Activated CD8-positive, alpha-beta memory T cell treated with anti-CD3 and anti-CD28 coated beads for 24 hours (primary cell): ENCODE data around the gene FAM47E.
"Not testable (repeated sequence)": the region's sequence is repeated elsewhere in the genome, so short reads cannot be mapped to it uniquely, and the experiment has no call there.

Source experiments
- DNase-seq: peaks from one replicate; pipeline ENCODE4 v3.0.0-alpha.2; 2020

The FAM47E gene

DNA sequence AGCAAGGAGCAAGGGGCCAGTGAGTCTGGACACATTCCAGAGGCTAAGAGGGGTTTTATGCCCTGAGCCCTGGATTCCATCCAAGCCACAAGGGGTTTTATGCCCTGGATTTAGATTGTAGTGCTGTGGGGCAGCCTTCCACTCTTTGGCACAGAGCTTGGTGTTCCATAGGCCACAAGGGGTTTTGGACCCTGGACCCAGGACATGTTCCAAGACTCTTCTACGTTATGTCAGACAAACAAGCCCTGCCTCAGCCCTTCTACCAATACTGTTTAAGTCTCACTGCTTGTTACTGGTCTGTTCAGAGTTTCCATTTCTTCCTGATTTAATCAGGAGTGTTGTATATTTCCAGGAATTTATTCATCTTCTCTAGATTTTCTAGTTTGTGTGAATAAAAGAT, 25.1 kb upstream of the FAM47E start:
- no peak for DNase-seq

DNA sequence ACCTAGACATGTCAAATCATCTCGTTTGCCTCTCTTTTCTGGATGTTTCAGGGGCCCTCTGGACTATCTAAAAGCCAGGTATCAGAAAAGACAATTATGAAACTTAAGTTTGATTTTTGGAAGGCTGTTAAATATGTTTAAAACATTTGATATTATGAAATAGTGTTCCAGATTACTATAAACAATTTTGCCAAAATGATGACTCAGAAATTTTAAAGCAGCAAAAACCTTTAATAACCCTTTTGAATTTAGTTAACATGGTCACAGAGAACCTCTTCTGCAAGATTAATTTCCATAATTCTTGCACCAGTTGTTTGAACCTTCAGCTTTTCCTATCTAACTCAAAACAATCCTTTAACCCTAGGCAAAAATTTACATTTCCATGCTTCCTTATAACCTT, 18.8 kb upstream of the FAM47E start:
- DNase-seq, result no peak

GRCh38 chr4:76233083-76233482, 18.4 kb upstream of the FAM47E start:
- DNase-seq, result no peak

DNA sequence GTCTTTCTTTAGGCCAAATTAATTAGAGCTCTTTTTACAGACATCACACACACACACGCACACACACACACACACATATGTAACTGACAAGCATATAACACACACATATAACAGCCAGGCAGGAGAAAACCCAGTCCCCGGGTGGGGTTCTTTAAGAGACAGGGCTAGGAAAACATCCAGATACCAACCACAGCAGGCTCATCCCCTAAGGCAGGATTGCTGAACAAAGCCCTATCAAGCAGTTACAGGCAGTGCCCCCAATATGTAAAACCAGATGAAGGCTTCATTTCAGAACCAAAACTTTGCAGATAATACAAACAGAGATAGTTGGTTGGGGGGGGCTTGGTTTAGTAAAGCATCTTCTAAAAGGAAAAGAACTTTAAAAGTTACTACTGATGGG, 18.0 kb upstream of the FAM47E start:
- no peak for DNase-seq

- DNase-seq, result no peak
These were observed 17.4 kb upstream of the FAM47E start for GRCh38 chr4:76233967-76234678.

GRCh38 chr4:76234679-76235044, 16.9 kb upstream of the FAM47E start:
- no peak for DNase-seq

DNA sequence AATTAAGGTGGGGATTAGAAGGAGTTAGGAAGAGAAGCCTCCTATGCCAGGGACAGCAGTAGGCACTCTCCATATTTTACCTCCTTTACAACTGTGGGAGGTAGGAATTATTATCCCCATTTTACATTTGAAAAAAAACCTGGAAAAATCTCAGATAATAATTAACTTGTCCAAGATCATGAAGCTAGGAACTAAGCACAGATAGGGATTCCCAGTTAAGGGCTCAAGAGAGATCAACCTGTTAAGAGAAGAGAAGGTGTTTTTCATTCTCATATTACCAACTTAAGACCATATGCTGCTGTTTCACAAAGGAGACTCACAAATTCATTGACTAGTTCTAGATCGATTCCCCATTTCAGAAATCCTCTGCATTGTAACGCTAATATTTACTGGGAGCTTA, 16.1 kb upstream of the FAM47E start:
- no peak for DNase-seq

DNA sequence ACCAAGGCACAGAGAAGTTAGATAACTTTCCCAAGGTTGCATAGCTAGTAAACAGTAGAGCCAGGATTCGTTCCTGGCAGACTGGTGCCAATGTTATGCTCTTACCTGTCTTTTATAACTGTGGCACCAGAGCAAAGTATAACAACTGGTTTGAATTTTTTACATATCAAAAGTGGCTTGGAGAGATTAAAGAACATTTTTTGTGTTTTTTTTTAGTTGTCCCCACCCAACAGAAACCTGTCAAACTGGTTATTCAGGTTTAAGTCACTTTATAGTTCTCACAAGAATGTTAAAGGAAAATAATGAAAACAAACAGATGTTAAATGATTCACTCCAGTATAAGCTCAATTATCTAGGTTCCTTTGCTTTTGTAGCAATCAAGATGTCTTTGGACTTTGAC, 15.6 kb upstream of the FAM47E start:
- no peak for DNase-seq

DNA sequence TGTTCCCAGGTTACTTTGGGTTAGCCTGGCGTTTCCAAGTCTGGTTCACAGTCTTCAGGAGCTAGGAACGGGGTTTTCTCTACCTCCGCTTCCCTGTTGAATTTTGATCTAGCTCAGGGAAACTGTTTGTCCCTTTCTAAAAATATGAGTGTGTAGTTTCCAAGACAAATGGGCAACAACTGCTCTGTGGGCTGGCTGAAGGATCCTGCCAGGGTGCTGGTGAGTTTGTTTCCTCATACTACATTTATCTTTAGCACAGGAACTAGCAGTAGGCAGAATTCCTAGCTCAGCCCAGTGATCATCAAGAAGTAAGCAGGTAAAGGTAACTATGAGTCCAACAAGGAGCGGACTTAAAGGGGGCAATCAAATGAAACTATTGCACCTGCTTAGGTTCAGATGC, 13.3 kb upstream of the FAM47E start:
- DNase-seq, result no peak

DNA sequence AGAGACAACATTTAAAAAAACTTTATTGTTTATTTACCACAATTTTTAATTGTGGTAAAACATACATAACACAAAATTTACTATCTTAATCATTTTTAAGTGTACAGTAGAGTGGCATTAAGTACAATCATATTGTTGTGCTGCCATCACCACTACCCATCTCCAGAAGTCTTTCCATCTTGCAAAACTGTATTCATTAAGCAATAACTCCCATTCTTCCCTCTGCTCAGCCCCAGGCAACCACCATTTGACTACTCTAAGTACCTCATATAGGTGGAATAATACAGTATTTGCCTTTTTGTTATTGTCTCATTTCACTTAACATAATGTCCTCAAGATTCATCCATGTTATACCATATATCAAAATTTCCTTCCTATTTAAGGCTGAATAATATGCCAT, 12.8 kb upstream of the FAM47E start:
- DNase-seq, result no peak

GRCh38 chr4:76240236-76240635, 11.3 kb upstream of the FAM47E start:
- DNase-seq, result no peak

- not testable (repeated sequence) for DNase-seq
These were observed 7.6 kb upstream of the FAM47E start for GRCh38 chr4:76243877-76244276.

DNA sequence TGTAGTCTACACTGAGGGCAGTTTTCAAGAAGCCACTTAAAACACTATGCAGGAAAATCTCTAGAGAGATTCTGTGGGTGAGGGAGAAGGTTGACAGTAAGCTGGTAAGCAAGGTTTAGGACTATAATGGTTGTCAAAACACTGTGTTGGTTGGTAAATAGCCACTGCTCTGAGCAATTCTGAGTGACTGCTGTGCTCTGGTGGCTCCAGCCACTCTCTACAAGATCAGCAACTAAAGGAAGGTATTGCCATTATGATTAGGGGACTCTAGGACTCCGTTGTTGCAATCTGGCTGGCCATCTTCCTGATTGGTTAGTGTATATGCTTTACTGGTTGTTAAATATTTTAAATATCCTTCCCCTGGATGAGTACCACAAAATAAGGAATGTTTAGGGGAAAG, 5.5 kb upstream of the FAM47E start:
- no peak for DNase-seq

DNA sequence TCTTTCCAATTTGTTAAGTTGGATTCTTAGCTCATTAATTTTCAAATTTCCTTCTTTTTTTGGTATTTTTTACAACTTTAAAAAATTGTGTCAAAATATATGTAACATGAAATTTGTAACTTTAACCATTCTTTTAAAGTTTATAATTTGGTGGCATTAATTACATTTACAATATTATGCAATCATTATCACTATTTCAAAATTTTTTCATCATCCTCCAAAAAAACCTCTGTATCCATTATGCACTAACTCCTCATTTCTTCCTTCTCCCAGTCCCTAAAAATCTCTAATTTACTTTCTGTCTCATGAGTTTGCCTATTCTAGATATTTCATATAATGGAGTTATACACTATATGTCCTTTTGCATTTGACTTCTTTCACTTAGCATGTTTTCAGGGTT, 4.7 kb upstream of the FAM47E start:
- no peak for DNase-seq

- no peak for DNase-seq
These were observed 559 bp upstream of the FAM47E start for GRCh38 chr4:76250962-76251361.

DNA sequence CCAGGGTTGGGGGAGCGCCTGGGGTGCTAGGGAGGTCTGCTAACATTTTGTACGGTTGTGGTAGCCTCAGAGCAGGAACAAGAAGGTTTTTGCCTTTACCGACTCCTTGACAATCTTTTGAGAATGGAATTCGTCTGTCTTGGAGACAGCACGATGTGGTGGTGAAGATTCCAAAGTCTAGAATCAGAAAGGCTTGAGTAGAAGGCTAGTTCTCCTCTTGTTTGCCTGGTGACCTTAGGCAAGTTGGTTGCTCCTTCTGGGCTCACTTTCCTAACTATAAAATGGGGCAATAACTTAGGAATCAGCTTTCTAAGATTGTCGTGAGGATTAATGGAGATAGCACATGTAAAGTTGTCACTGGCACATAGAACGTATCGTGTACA, 741 bp downstream of the FAM47E start:
- DNase-seq, result no peak

DNA sequence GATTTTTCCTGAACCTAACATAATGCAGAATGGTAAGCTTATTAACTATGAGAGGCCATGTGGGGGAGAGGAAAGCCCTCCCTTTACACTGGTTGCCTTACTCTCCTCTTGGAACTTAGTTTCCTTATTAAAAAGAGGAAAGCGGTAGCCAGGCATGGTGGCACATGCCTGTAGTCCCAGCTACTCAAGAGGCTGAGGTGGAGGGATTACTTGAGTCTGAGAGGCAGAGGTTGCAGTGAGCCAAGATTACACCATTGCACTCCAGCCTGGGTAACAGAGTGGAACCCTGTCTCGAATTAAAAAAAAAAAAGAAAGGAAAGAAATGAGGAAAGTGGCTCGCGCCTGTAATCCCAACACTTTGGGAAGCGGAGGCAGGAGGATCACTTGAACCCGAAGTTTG, 2.0 kb downstream of the FAM47E start:
- DNase-seq, result no peak

GRCh38 chr4:76256032-76256431, 4.5 kb downstream of the FAM47E start:
- DNase-seq, result no peak

DNA sequence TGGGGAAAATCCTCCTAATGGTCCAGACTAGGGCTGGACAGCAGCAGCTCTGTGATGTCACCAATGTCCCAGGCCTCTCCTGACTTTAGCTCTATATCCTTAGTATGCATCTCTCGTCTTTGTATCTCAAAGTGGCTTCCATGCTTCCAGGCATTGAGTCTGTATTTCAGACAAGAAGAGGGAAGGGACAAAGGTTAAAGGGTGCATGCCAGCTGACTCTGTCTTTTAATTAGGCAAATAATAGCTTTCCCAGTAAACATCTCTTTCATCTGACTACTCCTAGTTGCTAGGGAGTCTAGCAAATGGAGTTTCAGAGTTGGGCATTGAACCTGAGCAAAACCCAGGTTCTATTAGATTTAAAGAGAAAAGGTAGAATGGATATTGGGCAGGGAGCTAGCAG, 5.4 kb downstream of the FAM47E start:
- no peak for DNase-seq

GRCh38 chr4:76257824-76258223, 6.3 kb downstream of the FAM47E start:
- DNase-seq, result no peak

- no peak for DNase-seq
These were observed 9.1 kb downstream of the FAM47E start for GRCh38 chr4:76260571-76260970.

DNA sequence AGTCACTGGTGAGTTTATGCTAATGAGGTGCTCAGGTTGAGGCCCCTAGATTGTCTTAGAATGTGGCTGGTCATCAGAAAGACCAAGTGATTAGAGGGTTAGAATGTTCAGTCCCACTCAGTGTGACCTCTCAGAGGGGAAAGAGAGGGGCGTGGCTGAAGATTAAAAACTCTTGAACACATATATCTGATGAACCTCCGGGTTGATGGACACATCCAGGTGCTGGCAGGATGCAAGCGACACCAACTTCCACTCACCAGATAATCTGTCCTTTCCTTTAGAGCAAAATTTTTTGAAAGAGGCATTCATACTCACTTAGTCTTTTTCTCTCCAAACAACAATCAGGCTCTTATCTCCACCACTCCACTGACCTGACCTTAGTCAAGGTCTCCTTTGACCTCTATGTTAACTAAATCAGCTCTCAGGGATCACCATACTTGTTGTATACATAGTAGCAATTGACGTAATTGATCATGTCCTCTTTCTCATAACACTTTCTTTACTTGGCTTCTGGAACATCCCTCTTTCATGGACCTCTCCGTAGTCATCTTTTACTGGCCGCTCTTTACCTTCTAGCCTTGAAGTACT, 14.2 kb downstream of the FAM47E start:
- DNase-seq, result no peak

DNA sequence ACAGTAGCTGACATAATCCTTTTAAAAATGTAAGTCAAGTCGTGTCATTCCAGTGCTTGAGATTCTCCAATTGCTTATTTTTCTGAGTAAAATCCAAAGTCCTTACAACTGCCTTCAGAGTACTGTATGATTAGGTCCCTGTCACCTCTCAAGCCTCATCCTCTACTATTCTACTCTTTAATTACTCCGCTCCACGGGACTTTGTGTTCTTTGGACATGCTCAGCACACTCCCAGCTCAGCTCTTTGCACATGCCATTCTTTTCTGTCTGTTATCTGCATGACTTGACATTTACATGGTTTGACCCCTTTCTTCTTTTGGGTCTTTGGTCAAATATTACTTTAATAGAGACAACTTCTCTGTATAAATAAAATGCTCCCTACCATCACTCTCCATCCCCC, 15.1 kb downstream of the FAM47E start:
- no peak for DNase-seq

- no peak for DNase-seq
These were observed 16.3 kb downstream of the FAM47E start for GRCh38 chr4:76267811-76268210.
